ENCODE data around the gene DSCAML1.

DSCAML1 gene

DNA sequence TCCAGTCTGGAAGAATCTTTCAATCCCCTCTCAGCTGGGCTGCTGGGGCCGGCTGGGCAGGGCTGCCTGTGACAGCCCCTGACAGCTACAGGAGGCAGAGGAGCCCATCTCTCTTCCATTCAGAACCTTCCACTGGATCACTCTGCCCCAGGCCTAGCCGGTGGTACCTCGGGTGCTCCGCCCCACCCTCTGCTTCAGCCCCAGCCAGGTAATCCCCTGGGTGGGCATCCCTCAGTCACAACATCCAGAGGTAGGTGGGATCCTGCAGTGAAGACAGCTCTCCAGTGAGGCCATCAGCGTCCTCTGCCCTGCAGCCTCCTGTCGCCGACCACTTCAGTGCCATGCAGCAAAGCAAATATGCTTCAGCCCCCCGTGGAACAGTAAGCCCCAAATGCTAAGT, 223.7 kb downstream of the DSCAML1 start:
- no peak for DNase-seq

DNA sequence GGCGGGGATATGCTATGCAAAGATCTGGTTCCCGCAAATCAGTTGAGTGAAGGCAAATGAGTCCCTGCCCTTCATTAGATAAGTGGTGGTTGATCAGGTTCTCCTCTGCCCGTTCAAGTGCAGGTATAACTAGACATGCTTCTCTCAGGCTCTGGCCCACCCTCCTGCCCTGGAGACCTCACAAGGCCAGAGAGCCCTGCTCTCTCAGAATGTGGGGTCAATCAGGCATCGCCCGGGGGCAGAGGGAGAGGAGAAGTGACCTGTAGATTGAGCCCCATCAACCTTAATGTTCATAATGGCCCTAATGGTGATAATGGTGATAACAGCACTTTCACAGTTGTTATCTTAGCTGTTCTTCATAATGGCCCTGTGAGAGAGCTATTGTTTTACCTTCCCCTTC, 224.3 kb downstream of the DSCAML1 start:
- DNase-seq, result no peak

DNA sequence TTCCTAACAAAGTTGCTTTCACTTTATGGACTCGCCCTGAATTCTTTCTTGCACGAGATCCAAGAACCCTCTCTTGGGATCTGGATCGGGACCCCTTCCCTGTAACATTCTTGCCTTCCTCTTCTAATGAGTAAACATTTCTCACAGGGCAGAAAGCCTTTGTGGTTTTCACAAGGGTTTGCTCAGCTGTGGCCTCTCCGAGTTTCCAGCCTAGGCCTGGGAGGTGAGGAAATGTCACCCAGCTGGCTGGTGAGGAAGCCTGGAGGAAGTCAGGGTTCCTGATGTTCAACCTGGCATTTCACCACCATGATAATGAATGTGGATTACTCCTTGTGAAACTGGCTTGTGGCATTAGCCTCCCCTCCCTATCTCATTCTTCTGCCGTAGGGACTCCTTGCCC, 224.9 kb downstream of the DSCAML1 start:
- no peak for DNase-seq

DNA sequence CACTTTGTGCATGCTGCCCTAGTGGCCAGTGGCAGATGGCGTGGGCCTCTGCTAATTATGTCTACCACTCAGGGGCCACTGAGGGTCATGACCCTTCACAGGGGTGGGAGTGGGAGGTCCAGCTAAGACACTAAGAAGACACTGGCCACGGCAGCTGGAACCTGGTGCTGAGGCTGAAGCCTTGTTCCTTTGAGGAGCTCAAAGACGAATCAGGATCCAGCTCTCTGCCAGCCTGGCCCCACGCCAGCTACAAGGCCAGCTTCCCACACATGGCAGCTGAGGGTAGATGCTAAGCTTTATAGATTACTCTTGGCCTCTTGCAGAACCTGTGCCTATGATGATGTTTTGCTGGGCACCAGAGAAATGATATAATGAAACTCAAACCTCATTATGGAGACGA, 226.3 kb downstream of the DSCAML1 start:
- DNase-seq, result no peak

DNA sequence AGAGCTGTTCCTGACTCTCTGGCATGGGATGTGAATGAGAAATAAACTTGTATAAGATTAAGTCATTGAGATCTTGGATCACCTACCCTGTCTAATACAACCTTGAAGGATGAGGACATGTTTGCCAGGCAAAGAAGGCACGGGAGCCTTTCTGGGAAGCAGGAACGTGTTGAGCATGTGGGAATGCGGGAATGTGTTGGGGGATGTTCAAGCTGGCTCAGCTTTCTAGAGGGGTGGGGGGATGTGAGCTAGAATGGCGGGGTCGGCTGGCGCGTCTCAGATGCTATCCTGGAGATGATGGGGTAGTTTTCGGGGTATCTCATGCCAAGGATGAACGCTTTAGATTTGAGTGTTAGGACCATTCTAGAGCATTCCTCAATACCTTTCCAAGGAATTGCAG, 227.1 kb downstream of the DSCAML1 start:
- no peak for DNase-seq

DNA sequence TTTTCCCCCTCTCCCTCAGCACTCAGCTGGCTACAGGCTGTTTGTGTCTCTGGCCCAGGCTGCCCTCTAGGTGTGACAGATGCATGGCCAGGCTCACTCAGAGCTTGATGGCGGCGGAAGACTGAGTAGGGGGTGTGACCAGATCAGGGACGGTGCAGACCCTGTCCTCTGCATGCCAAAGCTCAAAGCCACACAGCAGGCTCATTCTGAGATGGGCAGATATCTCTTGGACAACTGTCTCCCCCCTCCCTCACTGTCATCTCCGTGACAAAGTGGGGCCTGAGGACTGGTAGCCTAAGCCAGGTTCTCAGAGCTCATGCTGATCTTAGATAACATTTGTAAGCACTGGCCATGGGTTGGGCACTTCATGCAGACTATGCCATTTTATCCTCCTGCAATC, 231.3 kb downstream of the DSCAML1 start:
- no peak for DNase-seq

DNA sequence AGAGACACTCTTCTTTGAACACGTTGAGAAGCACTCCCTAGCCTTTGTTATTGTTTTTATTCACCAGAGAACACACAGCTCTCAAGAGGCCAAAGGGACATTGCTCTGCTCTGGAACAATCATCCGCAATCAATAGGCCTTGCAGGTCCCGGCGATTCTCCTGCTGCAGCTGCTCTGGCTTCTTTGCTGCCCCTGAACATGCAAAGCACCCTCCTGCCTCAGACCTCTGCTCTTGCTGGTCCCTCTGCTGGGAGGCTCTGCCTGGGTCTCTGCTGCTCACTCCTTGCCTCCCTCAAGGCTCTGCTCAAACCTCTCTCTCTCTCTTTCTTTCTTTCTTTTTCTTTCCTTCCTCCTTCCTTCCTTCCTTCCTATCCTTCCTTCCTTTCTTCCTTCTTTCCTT, 232.7 kb downstream of the DSCAML1 start:
- no peak for DNase-seq

DNA sequence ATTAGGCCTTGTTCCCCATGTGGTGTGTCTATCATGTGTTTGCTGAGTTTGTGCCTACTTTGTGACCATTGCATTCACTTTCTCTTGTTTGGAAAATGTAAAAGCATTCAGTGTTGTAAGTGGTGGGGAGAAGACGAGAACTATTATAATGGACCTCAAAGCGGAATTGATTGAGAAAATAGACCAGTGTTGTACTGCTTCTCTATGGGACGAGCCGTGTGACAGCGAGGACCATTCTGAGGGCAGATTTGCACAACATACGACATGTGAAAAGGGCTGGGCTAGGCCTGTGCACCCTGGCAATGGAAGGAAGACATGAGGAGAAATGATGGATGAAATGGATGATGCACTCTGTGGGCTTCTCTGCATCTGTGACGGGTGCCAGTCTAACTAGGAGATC, 233.5 kb downstream of the DSCAML1 start:
- DNase-seq, result no peak

DNA sequence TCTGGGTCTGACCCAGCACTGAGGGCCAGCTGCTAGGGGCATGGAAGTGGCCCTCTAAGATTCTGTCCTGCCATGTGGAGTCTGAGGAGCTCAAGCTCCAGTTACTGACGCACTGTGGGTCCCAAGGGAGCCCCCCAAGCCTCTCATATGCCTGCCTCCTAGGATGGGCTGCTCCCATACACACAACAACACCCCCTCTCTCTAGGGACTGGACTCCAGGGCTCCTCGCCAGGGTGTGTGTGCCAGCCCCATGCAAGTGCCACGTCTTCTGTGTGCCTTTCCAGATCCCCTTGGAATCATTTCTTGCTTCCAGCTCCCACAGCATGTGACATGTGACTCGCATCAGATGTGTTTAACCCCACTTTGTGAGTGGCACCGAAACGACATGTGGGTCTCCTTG, 234.9 kb downstream of the DSCAML1 start:
- DNase-seq, result no peak

DNA sequence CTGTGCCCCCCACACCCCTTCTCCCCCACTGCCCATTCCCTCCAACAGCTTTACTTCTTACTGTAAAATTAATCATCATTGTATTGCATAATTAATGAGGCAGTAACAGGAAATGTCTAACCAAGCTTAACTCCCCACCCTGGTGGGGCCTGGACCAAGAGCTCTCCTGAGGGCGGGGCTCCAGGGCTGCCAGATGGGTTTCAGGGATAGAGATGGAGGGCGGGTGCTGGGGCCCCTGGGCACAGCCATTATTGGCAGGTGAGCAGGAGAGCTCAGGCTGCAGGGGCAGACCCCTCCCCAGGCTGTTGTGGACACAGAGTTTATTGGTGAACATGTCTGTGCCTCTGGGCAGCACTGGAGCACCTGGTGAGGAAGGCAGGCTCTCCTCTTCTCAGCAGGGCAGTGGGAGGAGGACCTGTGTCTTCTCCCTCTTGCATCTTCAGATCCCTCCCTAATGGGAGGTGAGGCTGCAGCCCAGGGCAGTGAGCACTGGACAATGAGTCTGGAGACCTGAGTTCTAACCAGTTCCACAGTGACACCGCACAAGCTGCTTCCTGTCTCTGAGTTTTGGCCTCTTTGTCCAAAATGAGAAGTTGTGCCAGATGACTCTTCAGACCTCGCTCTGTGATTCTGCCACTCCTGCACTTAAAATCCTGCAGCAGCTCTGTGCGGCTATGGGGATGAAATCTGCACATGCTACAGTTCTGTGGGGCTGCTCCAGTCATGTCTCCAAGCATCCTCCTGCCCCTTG, 236.1 kb downstream of the DSCAML1 start:
- no peak for DNase-seq

DNA sequence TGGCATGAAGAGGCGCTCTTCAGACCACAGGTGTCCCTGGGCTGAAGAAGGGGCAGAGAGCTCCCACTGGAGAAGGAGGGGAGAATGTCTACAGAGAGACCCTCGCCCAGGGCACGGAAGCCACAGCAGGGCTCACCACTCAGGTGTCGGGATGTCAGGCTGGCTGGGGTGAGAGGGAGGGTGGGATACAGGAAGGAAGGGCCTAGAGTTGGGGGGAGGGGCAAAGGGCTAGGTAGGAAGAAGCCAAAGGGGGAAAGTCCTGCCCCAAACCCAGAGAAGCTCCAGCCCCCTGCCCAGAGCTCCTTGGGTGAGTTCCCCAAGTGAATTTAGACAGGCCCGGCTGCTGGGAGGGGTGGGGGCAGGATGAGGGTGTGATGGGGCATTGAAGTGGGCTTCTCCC, 237.3 kb downstream of the DSCAML1 start:
- no peak for DNase-seq

DNA sequence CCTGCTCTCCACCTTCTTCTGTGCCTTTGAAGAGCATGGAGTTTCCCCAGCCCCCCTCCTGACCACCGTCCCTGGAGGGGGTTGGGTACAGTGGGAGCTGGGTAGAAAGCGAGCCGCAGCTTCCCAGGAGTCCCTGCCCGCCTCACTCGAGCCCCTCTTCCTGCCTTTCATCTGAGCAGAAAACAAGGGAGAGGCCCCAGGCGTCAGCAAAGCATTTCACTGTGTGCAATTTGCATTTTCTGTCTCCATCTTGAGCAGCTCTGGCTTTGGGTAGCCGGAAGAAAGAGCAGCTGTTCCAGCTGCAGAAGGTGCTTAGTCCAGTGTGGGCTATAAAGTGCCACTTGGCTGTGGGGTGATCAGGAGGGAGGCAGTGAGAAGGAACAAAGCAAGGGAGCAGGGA, 239.7 kb downstream of the DSCAML1 start:
- no peak for DNase-seq

DNA sequence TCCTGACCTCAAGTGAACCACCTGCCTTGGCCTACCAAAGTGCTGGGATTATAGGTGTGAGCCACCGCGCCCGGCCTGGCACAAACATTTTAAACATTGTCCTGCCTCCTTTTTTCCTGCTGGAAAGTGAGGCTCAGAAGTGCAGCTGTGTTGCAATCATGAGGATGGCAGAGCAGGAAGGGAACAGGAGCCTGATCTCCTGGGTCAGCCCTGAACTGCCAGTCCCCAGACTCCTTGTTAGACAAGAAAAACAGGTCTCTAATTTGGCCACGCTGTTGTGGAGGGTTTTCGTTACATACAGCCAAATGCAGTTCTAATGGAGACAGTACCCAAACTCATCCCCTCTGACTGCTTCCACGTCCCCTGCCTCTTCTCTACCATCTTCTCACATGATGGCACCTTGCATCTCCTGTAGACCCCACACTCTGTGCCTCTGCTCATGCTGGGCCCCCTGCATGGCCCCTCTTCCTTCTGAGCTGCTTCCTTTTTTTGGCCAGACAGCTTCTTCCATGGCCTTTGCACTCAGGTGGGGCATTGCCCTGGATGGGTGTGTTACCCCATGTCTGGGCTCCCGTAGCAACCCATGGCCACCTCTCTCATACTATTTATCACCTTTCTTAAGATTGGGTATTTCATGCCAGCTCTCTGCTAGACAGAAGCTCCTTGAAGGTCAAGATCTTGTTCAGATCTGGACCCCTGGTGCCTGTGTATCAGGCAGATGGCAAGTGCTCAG, 242.2 kb downstream of the DSCAML1 start:
- no peak for DNase-seq

DNA sequence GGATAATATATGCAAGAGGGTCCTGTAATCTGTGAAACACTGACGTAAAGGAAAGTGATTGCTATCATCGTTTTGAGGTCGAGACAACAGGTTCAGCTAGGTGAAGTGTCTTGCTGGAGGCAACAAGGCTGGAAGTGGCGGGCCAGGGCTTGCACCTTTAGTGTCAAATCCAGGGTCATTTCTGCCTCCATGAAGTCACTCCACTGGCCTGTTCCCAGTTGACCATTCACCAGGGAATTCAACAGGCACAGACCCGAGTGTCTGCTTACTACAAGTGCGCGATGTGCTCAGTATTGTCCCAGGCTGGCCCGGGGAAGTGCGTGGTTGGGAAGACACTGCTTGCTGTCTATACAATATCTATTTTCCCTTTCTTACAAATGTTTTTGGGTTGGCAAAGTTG, 244.4 kb downstream of the DSCAML1 start:
- no peak for DNase-seq

DNA sequence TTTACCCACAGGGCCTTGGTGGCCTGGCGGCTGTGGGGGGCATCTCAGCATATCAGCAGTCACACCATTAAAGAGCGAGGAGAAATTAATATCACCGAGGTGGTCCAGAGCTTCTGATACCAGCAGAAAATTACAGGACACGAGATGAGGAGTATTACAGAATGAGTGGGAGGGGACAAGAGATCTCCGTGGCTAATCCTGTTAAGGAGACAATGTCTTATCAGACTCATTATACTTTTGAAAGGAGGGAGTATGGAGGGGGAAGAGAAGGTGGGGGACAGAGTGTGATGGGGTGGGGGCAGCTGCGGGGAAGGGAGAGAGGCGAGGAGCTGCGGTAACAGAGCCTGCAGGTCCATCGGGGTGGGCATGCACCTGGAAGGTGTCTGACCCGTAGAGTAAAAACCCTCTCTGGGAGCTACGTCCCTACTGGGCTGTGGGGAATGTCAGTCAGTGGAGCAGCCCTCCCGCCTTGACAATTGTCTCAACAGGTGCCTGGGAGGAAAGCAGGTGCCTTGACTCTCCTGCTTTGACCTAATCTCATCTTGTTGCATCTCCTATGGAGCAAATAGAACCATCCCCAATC, 245.2 kb downstream of the DSCAML1 start:
- no peak for DNase-seq

DNA sequence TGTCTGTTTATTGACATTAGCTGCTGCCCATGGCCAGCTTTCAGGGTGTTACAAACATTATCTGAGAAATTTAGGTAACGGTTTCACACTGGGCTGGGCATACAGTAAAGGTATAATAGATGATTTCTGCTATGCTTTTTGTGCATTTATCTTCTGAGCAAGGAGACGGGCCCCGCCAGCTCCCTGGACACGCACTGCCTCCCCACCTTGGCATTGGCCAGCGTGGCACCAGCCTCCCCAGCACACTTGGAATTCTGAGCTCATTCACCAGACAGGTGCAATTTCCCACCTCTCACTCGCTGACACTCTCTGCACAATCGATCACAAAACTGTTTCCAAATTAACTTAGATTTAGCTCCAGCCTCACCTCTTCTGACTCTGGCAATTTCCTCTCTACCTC, 246.6 kb downstream of the DSCAML1 start:
- no peak for DNase-seq

DNA sequence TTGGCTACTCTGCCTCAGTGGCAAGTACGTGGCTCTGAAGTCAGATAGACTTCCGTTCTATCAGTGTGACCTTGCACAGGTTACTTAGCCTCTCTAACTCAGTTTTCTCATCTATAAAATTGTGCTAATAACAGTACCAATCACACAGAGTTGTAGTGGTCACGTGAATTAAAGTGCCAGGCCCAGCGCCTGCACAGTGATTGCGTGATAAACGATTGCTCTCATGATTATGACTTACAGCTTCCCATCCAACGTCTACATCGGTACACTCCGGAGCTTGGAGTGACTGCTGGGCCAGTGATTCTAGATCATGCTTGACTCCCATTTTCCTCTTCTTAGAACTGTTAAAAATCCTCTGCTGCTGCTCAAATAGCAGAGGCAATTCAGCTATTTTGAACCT, 247.6 kb downstream of the DSCAML1 start:
- DNase-seq, result no peak

DNA sequence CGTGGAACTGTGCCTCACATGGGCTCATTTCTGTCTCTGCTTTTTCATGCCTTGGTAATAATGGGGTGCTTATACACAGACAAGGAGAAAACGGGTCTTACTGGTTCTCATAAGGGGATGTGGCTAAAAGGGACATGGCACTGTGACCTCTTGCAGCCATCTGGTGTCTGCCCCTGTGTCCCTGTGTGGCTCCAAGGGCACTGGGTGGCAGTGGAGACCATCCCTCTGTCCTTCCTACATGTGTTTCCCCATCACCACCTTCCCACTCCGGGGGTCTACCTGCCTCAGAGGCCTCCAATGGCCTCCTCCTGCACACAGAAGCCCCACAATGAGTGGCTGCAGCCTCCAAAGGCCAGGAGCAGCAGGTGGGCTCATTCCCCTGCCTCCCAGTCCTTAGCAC, 248.1 kb downstream of the DSCAML1 start:
- DNase-seq, result no peak

DNA sequence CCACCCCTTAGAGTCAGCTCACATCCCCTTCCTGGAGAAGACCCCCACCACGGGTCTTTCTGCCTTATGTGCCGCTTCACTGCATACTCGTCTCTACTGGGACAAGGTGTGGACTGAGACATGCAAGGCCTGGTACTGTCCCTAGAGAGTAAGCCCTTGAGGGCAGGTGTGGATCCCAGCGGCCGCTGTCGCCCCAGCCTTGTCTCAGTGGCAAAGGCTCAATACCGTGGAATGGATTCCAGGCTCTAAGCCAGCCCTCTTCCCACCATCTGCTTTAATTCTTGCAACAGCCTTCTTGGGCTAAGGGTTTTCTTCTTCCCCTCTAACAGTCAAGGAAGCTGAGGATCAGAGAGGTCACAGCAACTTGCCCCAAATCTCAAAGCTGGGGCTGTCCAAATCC, 249.1 kb downstream of the DSCAML1 start:
- DNase-seq, result no peak

DNA sequence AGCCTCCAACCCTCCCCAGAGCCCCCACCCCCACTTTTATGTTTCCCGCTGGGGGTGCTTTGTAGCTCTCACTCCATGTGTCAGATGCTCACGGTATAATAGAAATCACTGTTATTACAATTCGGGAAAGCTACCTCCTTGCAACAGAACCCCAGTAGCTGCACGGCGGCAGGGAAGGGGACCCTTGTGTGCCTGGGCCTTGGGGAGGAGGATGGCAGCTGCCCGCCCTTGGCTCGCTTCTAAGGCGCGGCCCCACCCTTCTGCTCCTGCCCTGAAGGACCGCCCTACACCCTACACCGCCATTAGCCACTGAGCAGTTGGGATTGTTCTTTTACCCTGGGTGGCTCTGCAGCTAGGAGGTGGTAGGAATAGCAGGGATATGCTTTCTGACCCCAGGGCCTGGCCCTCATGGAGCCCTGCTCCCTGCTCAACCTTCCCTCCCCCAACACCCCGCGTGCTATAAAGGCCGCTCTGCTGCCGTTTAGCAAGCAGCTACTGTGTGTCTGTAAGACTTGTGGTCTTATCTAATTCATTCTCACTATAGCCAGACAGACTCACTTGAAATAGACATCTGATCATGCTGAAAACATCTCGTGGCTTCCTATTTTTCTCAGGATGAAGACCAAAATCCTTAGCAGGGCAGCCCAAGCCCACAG, 249.7 kb downstream of the DSCAML1 start:
- no peak for DNase-seq

DNA sequence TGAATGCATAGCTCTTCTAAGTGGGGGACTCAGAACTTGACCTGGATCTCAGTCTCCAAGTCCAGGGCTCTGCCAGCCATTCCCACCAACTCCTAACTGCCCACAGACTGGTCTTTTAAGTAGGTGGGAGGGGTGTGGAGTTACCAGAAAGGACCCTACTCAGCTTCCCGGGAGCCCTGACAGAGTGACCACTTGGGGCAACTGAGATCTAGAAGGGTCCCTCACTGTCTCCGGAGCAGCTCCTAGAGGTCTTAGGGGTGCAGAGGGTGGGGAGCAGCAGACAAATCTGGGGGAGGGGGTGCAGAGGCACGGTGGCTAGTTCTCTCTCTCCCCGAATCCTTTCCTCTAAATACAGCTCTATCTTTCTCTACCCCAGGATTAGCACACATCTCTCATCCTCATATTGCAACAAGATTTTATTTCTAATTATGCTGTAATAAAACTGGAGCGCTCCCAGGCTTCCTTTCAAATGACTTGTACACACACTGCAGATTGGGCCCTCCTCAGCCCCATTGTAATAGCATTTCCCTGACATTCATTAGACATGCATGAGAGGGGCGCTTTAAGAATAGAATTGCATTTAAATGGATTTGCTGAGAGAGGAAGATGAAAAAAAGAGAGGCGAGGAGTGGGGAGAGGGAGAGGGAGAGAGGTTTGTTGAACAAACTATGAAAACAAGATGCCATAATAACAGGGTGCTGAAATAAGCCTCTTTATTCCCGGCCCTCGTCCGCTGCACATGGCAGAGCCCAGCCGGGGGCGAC, 250.4 kb downstream of the DSCAML1 start:
- no peak for DNase-seq

DNA sequence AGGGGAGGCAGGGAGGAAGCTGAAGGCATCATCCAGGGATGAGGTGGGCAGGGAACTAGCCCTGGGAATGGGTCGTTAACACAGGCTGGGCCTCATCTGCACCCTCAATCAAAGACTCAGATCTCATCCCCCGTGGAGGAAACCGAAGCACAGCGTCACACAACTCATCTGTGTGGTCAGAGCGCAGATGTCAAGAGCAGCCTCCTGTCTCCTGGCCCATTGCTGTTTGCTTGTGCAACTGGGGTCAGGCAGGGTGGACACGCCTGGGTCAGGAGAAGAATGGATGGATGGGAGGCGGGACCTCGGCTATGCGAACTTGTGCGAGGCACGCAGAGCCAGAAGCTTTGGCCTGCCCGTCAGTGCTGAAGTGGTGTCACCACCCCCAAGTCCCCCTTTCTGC, 251.3 kb downstream of the DSCAML1 start:
- no peak for DNase-seq

DNA sequence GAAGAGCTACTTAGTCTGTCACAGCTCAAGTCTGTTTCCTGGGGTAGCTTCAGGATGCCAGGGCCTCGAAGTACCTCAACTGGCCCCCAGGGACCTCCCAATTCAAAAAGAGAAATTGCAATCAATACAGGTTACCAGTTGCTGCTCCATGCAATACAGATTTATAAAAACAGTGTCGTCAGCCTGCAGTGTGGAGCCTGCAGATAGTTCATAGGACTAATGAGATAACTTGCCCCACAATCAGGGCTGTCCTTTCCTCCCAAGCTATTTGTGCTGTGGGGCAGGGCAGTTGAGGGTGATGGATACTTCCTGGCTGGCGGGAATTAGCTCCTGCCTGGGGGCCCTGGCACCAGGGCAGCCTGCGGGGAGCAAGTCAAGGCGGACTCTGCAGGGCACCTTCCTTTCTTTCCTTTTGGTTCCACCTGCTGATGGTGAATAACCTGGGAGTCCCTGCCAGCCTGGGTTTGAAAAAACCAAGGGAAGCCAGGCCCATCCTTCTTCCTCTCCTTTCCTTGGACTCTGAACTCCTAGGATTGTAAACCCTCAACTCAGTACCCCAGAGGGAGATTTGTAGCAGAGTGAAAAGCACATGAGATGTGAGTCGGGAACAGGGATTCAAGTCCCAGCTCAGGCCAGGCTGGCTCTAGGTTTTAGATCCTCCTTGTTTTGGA, 252.8 kb downstream of the DSCAML1 start:
- no peak for DNase-seq
